Sigmoid colon (tissue), 3 donors: ENCODE results near the gene AIPL1.

Experiments
- POLR2A ChIP-seq, 2 donors: fragments of 450-650 bp; IDR thresholded peaks; one replicate each; pipeline ENCODE4 v1.6.1; 2016; ENCODE audit warnings: antibody characterized with exemption in 2 of 2, mild to moderate bottlenecking in 2 of 2, moderate library complexity in 2 of 2
- TF ChIP-seq, protein P1 (sequence below), 4 experiments: fragments of 450-650 bp in 3 of 4; fragments of 200-600 bp in 1 of 4; IDR thresholded peaks; one replicate each; pipeline ENCODE4 v1.5.1; 2016 to 2019; ENCODE audit warnings: antibody characterized with exemption in 4 of 4, mild to moderate bottlenecking in 3 of 4, moderate library complexity in 2 of 4

DNA sequence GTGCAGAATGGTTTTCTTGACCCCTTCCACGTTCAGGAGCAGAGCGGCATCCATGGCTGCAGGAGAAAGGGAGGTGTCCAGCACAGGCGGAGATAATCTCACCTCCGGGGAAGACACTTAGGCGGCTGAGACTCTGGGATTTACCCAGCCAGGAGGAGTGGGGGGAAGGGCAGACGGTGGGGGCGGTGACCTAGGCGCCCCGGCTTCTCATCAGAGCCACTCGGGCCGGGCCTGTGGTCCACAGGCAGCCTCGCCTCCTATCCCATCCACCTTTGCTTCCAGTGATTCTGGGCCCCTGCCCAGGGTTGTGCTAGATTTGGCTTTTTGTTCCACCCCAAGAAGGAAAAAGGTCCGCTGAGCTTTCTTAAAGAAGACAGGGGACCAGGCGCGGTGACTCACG lies at the start of gene AIPL1:
- TF ChIP-seq POLR2A (IDR thresholded peaks at IDR 0.05), result no peak
- TF ChIP-seq, protein P1, sequence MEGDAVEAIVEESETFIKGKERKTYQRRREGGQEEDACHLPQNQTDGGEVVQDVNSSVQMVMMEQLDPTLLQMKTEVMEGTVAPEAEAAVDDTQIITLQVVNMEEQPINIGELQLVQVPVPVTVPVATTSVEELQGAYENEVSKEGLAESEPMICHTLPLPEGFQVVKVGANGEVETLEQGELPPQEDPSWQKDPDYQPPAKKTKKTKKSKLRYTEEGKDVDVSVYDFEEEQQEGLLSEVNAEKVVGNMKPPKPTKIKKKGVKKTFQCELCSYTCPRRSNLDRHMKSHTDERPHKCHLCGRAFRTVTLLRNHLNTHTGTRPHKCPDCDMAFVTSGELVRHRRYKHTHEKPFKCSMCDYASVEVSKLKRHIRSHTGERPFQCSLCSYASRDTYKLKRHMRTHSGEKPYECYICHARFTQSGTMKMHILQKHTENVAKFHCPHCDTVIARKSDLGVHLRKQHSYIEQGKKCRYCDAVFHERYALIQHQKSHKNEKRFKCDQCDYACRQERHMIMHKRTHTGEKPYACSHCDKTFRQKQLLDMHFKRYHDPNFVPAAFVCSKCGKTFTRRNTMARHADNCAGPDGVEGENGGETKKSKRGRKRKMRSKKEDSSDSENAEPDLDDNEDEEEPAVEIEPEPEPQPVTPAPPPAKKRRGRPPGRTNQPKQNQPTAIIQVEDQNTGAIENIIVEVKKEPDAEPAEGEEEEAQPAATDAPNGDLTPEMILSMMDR (IDR thresholded peaks at IDR 0.05), result no peak
